B cell (primary cell): ENCODE measurements around the gene TBC1D4. TPM values are rescaled to one million over a fixed set of nuclear protein-coding genes. Genes with fewer than 3 reads are reported as not detected.

ENCODE experiments used
- ATAC-seq: fragments of 200-7000 bp; cut with Tn5 transposase; one replicate; pipeline ENCODE4 v1.10.0; 2021; ENCODE audit warnings: low read depth, mild to moderate bottlenecking, moderate number of reproducible peaks, moderate library complexity
- CTCF ChIA-PET: fragments of 350-600 bp; sonication (Branson Sonifier 250); formaldehyde crosslinking; loops from one replicate; lab custom pipeline; 2021; ENCODE audit warnings: antibody characterized with exemption, inconsistent platforms; lab: Charles Lee
- POLR2A ChIA-PET: fragments of 350-600 bp; sonication (Branson Sonifier 250); formaldehyde crosslinking; loops from one replicate; lab custom pipeline; 2021; ENCODE audit warnings: antibody characterized with exemption; lab: Charles Lee
- DNase-seq: peaks from one replicate; pipeline ENCODE4 v3.0.0; 2013
- H2AFZ ChIP-seq: 2 replicates; pipeline ENCODE4 v1.6.1; 2012; ENCODE audit warnings: mild to moderate bottlenecking, low read depth, low read length; ENCODE audit not compliant: insufficient read depth, poor library complexity, severe bottlenecking
- H3K27ac ChIP-seq, 2 donors: 1 replicate in 1 of 2; 2 replicates in 1 of 2; pipeline ENCODE4 v1.5.1; 2012 to 2013; ENCODE audit warnings: low read length in 2 of 2, mild to moderate bottlenecking in 2 of 2, moderate library complexity in 1 of 2
- H3K27me3 ChIP-seq, 4 experiments: fragments of 200-600 bp in 1 of 4; sonication (generic) in 1 of 4; replicated peaks in 1 of 4; 1 replicate in 2 of 4; 2 replicates in 2 of 4; pipeline versions ENCODE4 v1.6.1 to v1.7.0; 2013 to 2016; ENCODE audit warnings: low read length in 3 of 4, mild to moderate bottlenecking in 2 of 4, mixed read lengths in 1 of 4, moderate library complexity in 1 of 4; ENCODE audit not compliant: insufficient read depth in 4 of 4, control insufficient read depth in 3 of 4; ENCODE audit errors: control extremely low read depth in 1 of 4
- H3K36me3 ChIP-seq, 2 experiments: replicated peaks in 1 of 2; 1 replicate in 1 of 2; 2 replicates in 1 of 2; pipeline versions ENCODE4 v1.6.1 to v1.7.1; 2013; ENCODE audit warnings: low read length in 1 of 2; ENCODE audit not compliant: insufficient read depth in 2 of 2, control insufficient read depth in 1 of 2; ENCODE audit errors: control extremely low read depth in 1 of 2, extremely low read depth in 1 of 2
- H3K4me1 ChIP-seq, 2 donors: fragments of 200-600 bp in 1 of 2; sonication (generic) in 1 of 2; 1 replicate in 1 of 2; 2 replicates in 1 of 2; pipeline versions ENCODE4 v1.5.1 to v1.6.1; 2013 to 2017; ENCODE audit warnings: low read length in 2 of 2; ENCODE audit not compliant: control insufficient read depth in 2 of 2, insufficient read depth in 2 of 2
- H3K4me2 ChIP-seq: replicated peaks from 2 replicates; pipeline ENCODE3; 2012; ENCODE audit warnings: mild to moderate bottlenecking, low read depth, low read length; ENCODE audit not compliant: poor library complexity, severe bottlenecking
- H3K4me3 ChIP-seq, 5 experiments: fragments of 200-600 bp in 1 of 5; sonication (generic) in 1 of 5; 1 replicate in 3 of 5; 2 replicates in 2 of 5; pipeline versions ENCODE4 v1.5.1 to v1.7.0; 2011 to 2016; ENCODE audit warnings: low read length in 4 of 5, mild to moderate bottlenecking in 4 of 5, low read depth in 2 of 5, control low read depth in 1 of 5, moderate library complexity in 1 of 5; ENCODE audit not compliant: insufficient read depth in 1 of 5; ENCODE audit errors: control extremely low read depth in 1 of 5, extremely low read depth in 1 of 5
- H3K79me2 ChIP-seq: fragments of 200-600 bp; sonication (generic); one replicate; pipeline ENCODE4 v1.6.0; 2016; ENCODE audit warnings: low read length; ENCODE audit not compliant: control insufficient read depth, insufficient read depth
- H3K9ac ChIP-seq: fragments of 200-600 bp; sonication (generic); 2 replicates; pipeline ENCODE4 v1.6.1; 2017; ENCODE audit warnings: mild to moderate bottlenecking, low read length, moderate library complexity
- H3K9me3 ChIP-seq, 3 donors: one replicate each; pipeline versions ENCODE4 v1.6.1 to v1.7.1; 2013; ENCODE audit warnings: low read length in 2 of 3; ENCODE audit not compliant: control insufficient read depth in 2 of 3, insufficient read depth in 1 of 3; ENCODE audit errors: control extremely low read depth in 1 of 3
- H4K20me1 ChIP-seq: 2 replicates; pipeline ENCODE4 v1.6.0; 2012; ENCODE audit warnings: mild to moderate bottlenecking, low read length; ENCODE audit not compliant: insufficient read depth, control insufficient read depth, poor library complexity, severe bottlenecking
- H3K27ac Mint-ChIP-seq: one replicate; pipeline ENCODE4 v1.8.0; 2021; ENCODE audit warnings: mixed read lengths
- H3K27me3 Mint-ChIP-seq: one replicate; pipeline ENCODE4 v1.8.0; 2021; ENCODE audit warnings: mixed read lengths
- H3K4me1 Mint-ChIP-seq: one replicate; pipeline ENCODE4 v1.8.0; 2021; ENCODE audit warnings: mixed read lengths
- H3K4me3 Mint-ChIP-seq: one replicate; pipeline ENCODE4 v1.8.0; 2021; ENCODE audit warnings: mixed read lengths
- H3K9me3 Mint-ChIP-seq: one replicate; pipeline ENCODE4 v1.8.0; 2022; ENCODE audit warnings: mixed read lengths; ENCODE audit not compliant: insufficient read depth
- CTCF ChIP-seq: fragments of 200-600 bp; IDR thresholded peaks from one replicate; pipeline ENCODE4 v1.8.0; 2022; ENCODE audit warnings: antibody characterized with exemption, mild to moderate bottlenecking
- EZH2 ChIP-seq: IDR thresholded peaks from 2 replicates; pipeline ENCODE4 v1.6.1; 2012; ENCODE audit warnings: borderline replicate concordance, low read depth, mild to moderate bottlenecking, moderate library complexity, low read length; ENCODE audit not compliant: insufficient read depth, poor library complexity, severe bottlenecking
- WGBS: methylation state at CpG from one replicate; pipeline ENCODE4 v1.1.5; 2013; ENCODE audit warnings: missing lambda C conversion rate; ENCODE audit not compliant: insufficient coverage; 5-methylcytosine and 5-hydroxymethylcytosine counted together
- intact Hi-C: fragments of 100-400 bp; cut with micrococcal nuclease; formaldehyde crosslinking; loops from one replicate; pipeline ENCODE4 v1.10.0; 2022
- polyA plus RNA-seq: library from polyadenylated mRNA; depleted of rRNA; stranded (reverse); fragments of >200 nt; gene quantifications from 2 replicates; pipeline ENCODE4 v1.2.3, GENCODE V29; 2012
- total RNA-seq, 2 donors: library from RNA; stranded (reverse); fragments of 120-200 nt in 1 of 2; gene quantifications; 1 replicate in 1 of 2; 2 replicates in 1 of 2; pipeline versions ENCODE4 v1.2.3 to v1.2.4, GENCODE V29; 2013 to 2022

TBC1D4 gene
- total and polyA plus RNA-seq, 2 donors (not counting 1 experiment from before 2014, with no cell fraction given) = 1.6 to 3.5 TPM

GRCh38 chr13:75258159-75258782 lies 223.7 kb downstream of the TBC1D4 start:
- H2AFZ ChIP-seq = no peak overlapping the region
- no CpG with 5 or more reads among the region's 3 CpGs for WGBS

More at GRCh38 chr13:75258159-75258782, 223.7 kb downstream of the TBC1D4 start:
- H3K4me3 ChIP-seq = no peak overlapping the region
- H4K20me1 ChIP-seq = no peaks in the 10 kb centered on the region
- ATAC-seq (no peak), DNase-seq (peak; percentile 13)
- no peak overlapping the region for H3K27ac Mint-ChIP-seq
- no peaks in the 10 kb centered on the region for H3K36me3 ChIP-seq
- H3K27ac ChIP-seq = no peak overlapping the region
- intact Hi-C loops = no loop called here
- no peaks in the 10 kb centered on the region for H3K9me3 ChIP-seq
- H3K4me1 ChIP-seq = no peaks in the 10 kb centered on the region
- H3K4me1 Mint-ChIP-seq = no peaks in the 10 kb centered on the region
- ChIA-PET CTCF (interaction anchor here (0.8 kb wide), 1 partner anchor 10 kb away, joined by 4 read pairs; no protein-coding TSS in a partner anchor), POLR2A (no interaction called here)
- no peak overlapping the region for H3K9ac ChIP-seq
- TF ChIP-seq CTCF (peak; percentile 58), EZH2 (no peak)
- H3K4me2 ChIP-seq = no peak overlapping the region
- no peaks in the 10 kb centered on the region for H3K79me2 ChIP-seq
- H3K4me3 Mint-ChIP-seq = no peak overlapping the region
- no peaks in the 10 kb centered on the region for H3K9me3 Mint-ChIP-seq
- no peaks in the 10 kb centered on the region for H3K27me3 ChIP-seq
- peaks cover 12% of the 10 kb centered on the region for H3K27me3 Mint-ChIP-seq
